ENCODE measurements around the gene DDX20.

DDX20 gene

GRCh38 chr1:111813440-111814304, 58.0 kb downstream of the DDX20 start:
- peak; percentile 9 for TF ChIP-seq CTCF (IDR thresholded peaks at IDR 0.05; ENCODE audit: control extremely low read depth, extremely low read depth, low read depth, missing control alignments)
- POLR2A ChIA-PET: no interaction called here
- DNase-seq (ENCODE audit: extremely low spot score): no peak
- CTCF ChIA-PET: interaction anchor here (1.1 kb wide), 1 partner anchor 21 kb away, joined by 3 read pairs; no protein-coding TSS in a partner anchor

- TF ChIP-seq CTCF (IDR thresholded peaks at IDR 0.05; ENCODE audit: control extremely low read depth, extremely low read depth, low read depth, missing control alignments): no peak
- ChIA-PET CTCF (no interaction called here), POLR2A (no interaction called here)
- DNase-seq (ENCODE audit: extremely low spot score): no peak
Measured at GRCh38 chr1:111814305-111814628, 58.6 kb downstream of the DDX20 start.

- no peak for DNase-seq (ENCODE audit: extremely low spot score)
- CTCF ChIA-PET: no interaction called here
Measured at GRCh38 chr1:111814642-111815041, 58.9 kb downstream of the DDX20 start.

More at GRCh38 chr1:111814642-111815041, 58.9 kb downstream of the DDX20 start:
- TF ChIP-seq CTCF (IDR thresholded peaks at IDR 0.05; ENCODE audit: control extremely low read depth, extremely low read depth, low read depth, missing control alignments): no peak
- POLR2A ChIA-PET: no interaction called here
